Measurements from ENCODE around the gene SIRT7. TPM values are rescaled to one million over a fixed set of nuclear protein-coding genes. Genes with fewer than 3 reads are reported as not detected.
"Not testable (repeated sequence)": the region's sequence is repeated elsewhere in the genome, so short reads cannot be mapped to it uniquely, and the experiment has no call there.

The SIRT7 gene
- polyA plus RNA-seq, 2 donors: 64.9 to 84.0 TPM

DNA sequence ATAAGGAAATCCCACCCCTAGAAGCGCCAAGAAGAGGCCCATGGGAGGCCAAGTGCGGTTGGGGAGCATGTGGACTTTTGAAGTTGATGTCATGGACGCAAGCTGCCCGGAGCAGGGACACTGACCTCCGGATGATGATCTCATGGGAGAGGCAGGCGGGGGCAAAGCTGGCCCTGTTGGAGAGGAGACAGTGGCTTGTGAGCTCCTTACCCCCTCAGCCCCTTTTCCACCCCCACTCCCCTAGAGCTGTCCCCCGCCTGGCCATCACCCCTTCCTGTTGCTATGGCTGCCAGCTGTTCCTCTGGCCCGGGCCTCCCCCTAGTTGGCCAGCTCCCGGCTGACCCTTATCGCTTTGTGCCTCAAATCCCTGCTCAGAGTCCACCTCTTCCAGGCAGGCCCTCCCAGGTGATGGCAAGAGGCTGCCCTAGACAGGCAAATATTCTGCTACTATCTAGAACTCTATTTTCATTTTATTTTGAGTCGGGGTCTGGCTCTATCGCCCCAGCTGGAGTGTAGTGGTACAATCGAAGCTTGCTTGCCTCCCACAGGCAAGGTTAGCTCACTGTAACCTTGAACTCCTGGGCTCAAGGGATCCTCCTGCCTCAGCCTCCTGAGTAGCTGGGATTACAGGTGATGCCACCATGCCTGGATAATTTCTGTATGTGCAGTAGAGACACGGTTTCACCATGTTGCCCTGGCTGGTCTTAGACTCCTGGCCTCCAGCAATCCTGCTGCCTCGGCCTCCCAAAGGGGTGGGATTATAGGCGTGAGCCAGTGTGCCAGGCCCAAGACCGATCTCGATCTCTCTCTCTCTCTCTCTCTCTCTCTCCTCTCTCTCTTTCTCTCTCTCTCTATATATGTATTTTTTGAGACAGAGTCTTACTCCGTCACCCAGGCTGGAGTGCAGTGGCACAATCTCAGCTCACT lies 36.4 kb upstream of the SIRT7 start:
- Histone ChIP-seq H3K9me3 (ENCODE audit: control insufficient read depth in 2 of 2, insufficient read depth in 1 of 2, low read depth in 1 of 2, low read length in 1 of 2) (no peaks in the 10 kb centered on the region), H3K27me3 (ENCODE audit: control insufficient read depth in 1 of 2, insufficient read depth in 2 of 2, low read length in 2 of 2) (no peaks in the 10 kb centered on the region)

DNA sequence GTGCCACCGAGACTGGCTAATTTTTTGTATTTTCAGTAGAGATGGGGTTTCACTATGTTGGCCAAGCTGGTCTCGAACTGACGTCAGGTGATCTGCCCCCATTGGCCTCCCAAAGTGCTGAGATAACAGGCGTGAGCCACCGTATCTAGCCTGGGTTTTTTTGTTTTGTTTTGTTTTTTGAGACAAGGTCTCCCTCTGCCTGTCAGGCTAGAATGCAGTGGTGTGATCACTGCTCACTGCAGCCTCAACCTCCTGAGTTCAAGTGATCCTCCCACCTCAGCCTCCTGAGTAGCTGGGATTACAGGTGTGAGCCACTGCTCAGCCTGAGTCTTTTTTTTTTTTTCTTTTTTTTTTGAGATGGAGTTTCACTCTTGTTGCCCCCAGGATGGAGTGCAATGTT lies 35.5 kb upstream of the SIRT7 start:
- H3K27me3 ChIP-seq (ENCODE audit: control insufficient read depth in 1 of 2, insufficient read depth in 2 of 2, low read length in 2 of 2); H3K36me3 ChIP-seq (ENCODE audit: control insufficient read depth in 2 of 2, insufficient read depth in 2 of 2, low read length in 1 of 2); H3K27ac ChIP-seq (ENCODE audit: low read depth in 2 of 2, low read length in 1 of 2); H3K9me3 ChIP-seq (ENCODE audit: control insufficient read depth in 2 of 2, insufficient read depth in 1 of 2, low read depth in 1 of 2, low read length in 1 of 2); H3K4me1 ChIP-seq (ENCODE audit: control insufficient read depth in 2 of 2, insufficient read depth in 2 of 2, low read length in 1 of 2); H3K4me3 ChIP-seq (ENCODE audit: low read depth in 1 of 2, low read length in 2 of 2): not testable (repeated sequence)
- 77 to 82% methylated on average over 5 of the region's 5 CpGs for WGBS, 2 donors

More for the DNA sequence above, 36.4 kb upstream of the SIRT7 start:
- Histone ChIP-seq H3K27ac (ENCODE audit: low read depth in 2 of 2, low read length in 1 of 2) (no peak overlapping the region), H3K4me1 (ENCODE audit: control insufficient read depth in 2 of 2, insufficient read depth in 2 of 2, low read length in 1 of 2) (no peaks in the 10 kb centered on the region), H3K36me3 (ENCODE audit: control insufficient read depth in 2 of 2, insufficient read depth in 2 of 2, low read length in 1 of 2) (no peaks in the 10 kb centered on the region), H3K4me3 (ENCODE audit: low read depth in 1 of 2, low read length in 2 of 2) (no peak overlapping the region)
- WGBS, 2 donors: 82 to 86% methylated on average over 19 of the region's 19 CpGs

DNA sequence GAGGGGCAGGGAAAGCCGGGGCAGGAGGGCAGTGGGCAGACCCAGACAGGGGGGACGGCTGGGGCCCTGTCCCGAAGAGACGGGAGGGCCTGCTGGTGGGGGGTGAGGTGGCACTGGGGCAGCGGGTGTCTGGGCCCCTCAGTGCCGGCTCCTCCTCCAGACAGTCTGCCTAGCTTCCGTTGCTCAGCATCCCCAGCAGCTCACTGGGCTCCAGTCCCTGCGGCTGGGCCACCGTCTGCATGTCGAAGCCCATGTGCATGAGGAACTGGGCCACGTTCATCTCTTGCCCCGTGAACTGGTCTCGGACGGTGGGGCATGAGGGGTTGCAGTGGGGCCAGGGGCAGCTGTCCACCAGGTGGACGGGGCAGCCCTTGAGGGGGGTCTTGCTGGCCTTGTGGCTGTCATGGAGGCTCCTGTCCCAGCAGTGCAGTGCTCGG lies 34.8 kb upstream of the SIRT7 start:
- Histone ChIP-seq H3K36me3 (ENCODE audit: control insufficient read depth in 2 of 2, insufficient read depth in 2 of 2, low read length in 1 of 2) (no peaks in the 10 kb centered on the region), H3K27ac (ENCODE audit: low read depth in 2 of 2, low read length in 1 of 2) (no peak overlapping the region), H3K4me1 (ENCODE audit: control insufficient read depth in 2 of 2, insufficient read depth in 2 of 2, low read length in 1 of 2) (no peaks in the 10 kb centered on the region), H3K27me3 (ENCODE audit: control insufficient read depth in 1 of 2, insufficient read depth in 2 of 2, low read length in 2 of 2) (no peaks in the 10 kb centered on the region), H3K9me3 (ENCODE audit: control insufficient read depth in 2 of 2, insufficient read depth in 1 of 2, low read depth in 1 of 2, low read length in 1 of 2) (no peaks in the 10 kb centered on the region), H3K4me3 (ENCODE audit: low read depth in 1 of 2, low read length in 2 of 2) (no peak overlapping the region)
- WGBS, 2 donors: 71% methylated on average over 15 to 16 of the region's 16 CpGs

DNA sequence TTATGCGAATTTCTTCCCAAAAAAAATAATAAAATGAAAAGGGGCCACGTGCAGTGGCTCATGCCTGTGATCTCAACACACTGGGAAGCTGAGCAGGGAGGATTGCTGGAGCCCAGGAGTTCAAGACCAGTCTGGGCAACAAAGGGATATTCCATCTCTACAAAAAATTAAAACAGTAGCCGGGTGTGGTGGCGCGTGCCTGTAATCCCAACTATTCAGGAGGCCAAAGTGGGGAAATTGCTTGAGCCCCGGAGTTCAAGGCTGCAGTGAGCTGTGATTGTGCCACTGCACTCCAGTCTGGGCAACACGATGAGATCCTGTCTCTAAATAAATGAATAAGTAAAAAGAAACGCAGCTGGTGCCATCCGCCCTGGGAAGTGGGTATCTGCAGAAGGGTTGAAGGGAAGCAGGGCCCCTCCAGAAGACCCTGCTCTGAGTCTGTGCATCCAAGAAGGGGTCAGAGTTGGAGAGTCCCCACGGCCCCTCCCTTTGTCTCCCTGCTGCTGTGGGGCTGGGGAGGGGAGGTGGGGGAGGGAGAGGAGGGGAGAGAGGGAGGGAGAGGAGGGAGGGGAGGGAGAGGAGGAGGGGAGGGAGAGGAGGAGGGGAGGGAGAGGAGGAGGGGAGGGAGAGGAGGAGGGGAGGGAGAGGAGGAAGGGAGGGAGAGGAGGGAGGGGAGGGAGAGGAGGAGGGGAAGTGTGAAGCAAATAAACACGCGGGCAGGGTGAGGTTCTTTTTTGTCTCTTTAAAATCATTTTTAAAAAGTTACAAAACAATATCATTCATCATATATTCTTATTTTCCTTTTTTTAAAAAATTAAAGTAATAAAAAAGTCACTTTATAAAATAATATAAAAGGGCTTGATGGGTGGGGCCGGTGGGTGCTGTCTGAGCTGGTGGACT lies 34.1 kb upstream of the SIRT7 start:
- Histone ChIP-seq H3K27ac (ENCODE audit: low read depth in 2 of 2, low read length in 1 of 2) (no peak overlapping the region), H3K9me3 (ENCODE audit: control insufficient read depth in 2 of 2, insufficient read depth in 1 of 2, low read depth in 1 of 2, low read length in 1 of 2) (no peaks in the 10 kb centered on the region), H3K36me3 (ENCODE audit: control insufficient read depth in 2 of 2, insufficient read depth in 2 of 2, low read length in 1 of 2) (no peaks in the 10 kb centered on the region), H3K4me1 (ENCODE audit: control insufficient read depth in 2 of 2, insufficient read depth in 2 of 2, low read length in 1 of 2) (peaks cover 0 to 2% of the 10 kb centered on the region in 2 donors), H3K27me3 (ENCODE audit: control insufficient read depth in 1 of 2, insufficient read depth in 2 of 2, low read length in 2 of 2) (no peaks in the 10 kb centered on the region), H3K4me3 (ENCODE audit: low read depth in 1 of 2, low read length in 2 of 2) (no peak overlapping the region)
- WGBS, 2 donors: 46 to 55% methylated on average over 12 to 13 of the region's 13 CpGs

DNA sequence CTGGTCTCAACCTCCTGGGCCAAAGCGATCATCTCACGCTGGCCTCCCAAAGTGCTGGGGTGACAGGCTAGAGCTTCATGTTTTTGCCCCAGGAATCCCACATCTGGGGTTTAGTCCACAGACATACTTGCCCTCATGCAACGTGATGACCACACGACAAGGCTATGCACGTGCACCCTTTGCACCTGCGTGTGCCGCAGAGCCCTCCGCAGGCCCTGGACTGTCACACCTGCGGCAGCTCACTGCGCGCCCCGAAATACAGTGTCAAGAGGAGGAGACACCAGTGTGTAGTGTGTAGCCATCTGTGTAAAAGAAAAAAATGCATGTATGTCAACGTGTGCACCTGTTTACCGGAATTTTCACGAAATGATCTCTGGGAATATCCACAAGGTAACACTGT lies 32.5 kb upstream of the SIRT7 start:
- H3K27me3 ChIP-seq (ENCODE audit: control insufficient read depth in 1 of 2, insufficient read depth in 2 of 2, low read length in 2 of 2): no peaks in the 10 kb centered on the region
- peaks cover 0 to 3% of the 10 kb centered on the region in 2 donors for H3K4me1 ChIP-seq (ENCODE audit: control insufficient read depth in 2 of 2, insufficient read depth in 2 of 2, low read length in 1 of 2)
- no peak overlapping the region for H3K4me3 ChIP-seq (ENCODE audit: low read depth in 1 of 2, low read length in 2 of 2)
- H3K36me3 ChIP-seq (ENCODE audit: control insufficient read depth in 2 of 2, insufficient read depth in 2 of 2, low read length in 1 of 2): no peaks in the 10 kb centered on the region
- no peak overlapping the region for H3K27ac ChIP-seq (ENCODE audit: low read depth in 2 of 2, low read length in 1 of 2)
- WGBS, 2 donors: 82 to 83% methylated on average over 15 of the region's 15 CpGs
- H3K9me3 ChIP-seq (ENCODE audit: control insufficient read depth in 2 of 2, insufficient read depth in 1 of 2, low read depth in 1 of 2, low read length in 1 of 2): no peaks in the 10 kb centered on the region

DNA sequence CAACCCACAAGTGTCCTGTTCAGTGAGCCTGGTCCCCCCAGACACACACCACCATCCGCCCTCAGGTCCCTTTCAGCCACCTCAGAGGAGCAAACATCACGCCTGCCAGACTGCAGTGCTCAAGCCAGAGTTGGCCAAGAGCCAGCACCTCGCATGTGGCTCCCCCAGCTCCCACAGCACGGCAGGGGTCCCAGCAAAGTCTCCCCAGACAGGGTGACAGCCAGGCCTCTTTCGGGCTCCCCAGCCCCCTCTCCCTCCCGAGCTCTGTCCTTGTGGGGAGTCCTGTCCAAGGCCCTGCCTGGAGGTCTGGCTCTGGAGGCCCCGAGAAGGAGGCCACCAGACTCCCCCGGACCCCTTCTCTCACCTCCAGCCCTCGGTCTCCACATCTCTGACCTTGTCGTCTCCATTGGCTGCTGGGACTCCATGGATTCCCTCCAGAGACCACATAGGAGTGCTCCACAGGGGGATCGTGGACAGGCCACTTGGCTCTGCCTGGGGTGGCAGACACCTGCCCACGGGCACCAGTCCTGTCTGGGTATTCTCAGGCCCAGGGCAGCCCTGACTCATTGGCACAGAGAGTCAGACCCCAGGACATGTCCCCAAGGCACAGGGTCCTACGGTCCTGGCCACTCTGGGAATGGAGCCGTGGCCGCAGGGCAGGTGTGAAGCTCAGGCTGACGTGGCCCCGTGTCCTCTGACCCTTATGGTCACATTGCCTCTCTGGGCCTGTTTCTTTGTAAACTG lies 30.8 kb upstream of the SIRT7 start:
- H3K36me3 ChIP-seq (ENCODE audit: control insufficient read depth in 2 of 2, insufficient read depth in 2 of 2, low read length in 1 of 2): no peaks in the 10 kb centered on the region
- peaks cover 0 to 3% of the 10 kb centered on the region in 2 donors for H3K4me1 ChIP-seq (ENCODE audit: control insufficient read depth in 2 of 2, insufficient read depth in 2 of 2, low read length in 1 of 2)
- no peaks in the 10 kb centered on the region for H3K27me3 ChIP-seq (ENCODE audit: control insufficient read depth in 1 of 2, insufficient read depth in 2 of 2, low read length in 2 of 2)
- 82% methylated on average over 17 of the region's 17 CpGs for WGBS, 2 donors
- no peak overlapping the region for H3K27ac ChIP-seq (ENCODE audit: low read depth in 2 of 2, low read length in 1 of 2)
- H3K9me3 ChIP-seq (ENCODE audit: control insufficient read depth in 2 of 2, insufficient read depth in 1 of 2, low read depth in 1 of 2, low read length in 1 of 2): no peaks in the 10 kb centered on the region
- H3K4me3 ChIP-seq (ENCODE audit: low read depth in 1 of 2, low read length in 2 of 2): no peak overlapping the region

DNA sequence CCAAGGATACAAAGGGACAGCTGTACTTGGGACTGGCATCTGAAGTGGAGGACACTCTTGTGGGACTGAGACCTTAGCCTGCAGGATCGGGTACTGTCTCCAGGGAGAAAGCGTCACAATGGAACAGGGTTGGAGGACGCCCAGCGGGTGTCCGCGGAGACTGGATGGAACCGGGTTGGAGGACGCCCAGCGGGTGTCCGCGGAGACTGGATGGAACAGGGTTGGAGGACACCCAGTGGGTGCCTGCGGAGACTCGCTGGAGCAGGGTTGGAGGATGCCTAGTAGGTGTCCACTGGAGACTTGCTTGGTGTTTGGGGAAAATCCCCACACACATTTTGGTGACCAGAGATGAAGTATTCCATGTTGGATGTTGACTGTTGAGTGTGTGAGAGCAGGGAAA lies 29.2 kb upstream of the SIRT7 start, which contains the start of gene MYADML2:
TSS of gene MYADML2 (minus strand) at position 45 of the 400 bp plus-strand sequence. CDS start 5,492 bp downstream, outside the sequence.
- Histone ChIP-seq H3K4me1 (ENCODE audit: control insufficient read depth in 2 of 2, insufficient read depth in 2 of 2, low read length in 1 of 2) (peaks cover 0 to 3% of the 10 kb centered on the region in 2 donors), H3K36me3 (ENCODE audit: control insufficient read depth in 2 of 2, insufficient read depth in 2 of 2, low read length in 1 of 2) (no peaks in the 10 kb centered on the region), H3K9me3 (ENCODE audit: control insufficient read depth in 2 of 2, insufficient read depth in 1 of 2, low read depth in 1 of 2, low read length in 1 of 2) (no peaks in the 10 kb centered on the region), H3K4me3 (ENCODE audit: low read depth in 1 of 2, low read length in 2 of 2) (no peak within 1 kb of the TSS), H3K27me3 (ENCODE audit: control insufficient read depth in 1 of 2, insufficient read depth in 2 of 2, low read length in 2 of 2) (no peaks in the 10 kb centered on the region), H3K27ac (ENCODE audit: low read depth in 2 of 2, low read length in 1 of 2) (peak within 1 kb of the TSS in 1 of 2 donors; percentile 11)
- WGBS, 2 donors: 81 to 90% methylated on average over 12 to 13 of the region's 13 CpGs

DNA sequence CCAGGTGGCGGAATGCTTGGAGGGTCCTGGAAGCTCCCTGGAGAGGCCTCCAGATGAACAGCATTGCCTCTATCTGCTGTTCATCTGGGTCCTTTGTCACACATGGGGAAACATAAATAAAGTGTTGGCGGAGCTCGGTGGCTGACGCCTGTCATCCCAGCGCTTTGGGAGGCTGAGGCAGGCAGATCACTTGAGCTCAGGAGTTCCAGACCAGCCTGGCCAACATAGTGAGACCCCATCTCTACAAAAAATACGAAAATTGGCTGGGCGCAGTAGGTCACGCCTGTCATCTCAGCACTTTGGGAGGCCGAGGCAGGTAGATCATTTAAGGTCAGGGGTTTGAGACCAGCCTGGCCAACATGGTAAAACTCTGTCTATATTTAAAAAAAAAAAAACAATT lies 26.9 kb upstream of the SIRT7 start:
- no peak overlapping the region for H3K27ac ChIP-seq (ENCODE audit: low read depth in 2 of 2, low read length in 1 of 2)
- no peaks in the 10 kb centered on the region for H3K27me3 ChIP-seq (ENCODE audit: control insufficient read depth in 1 of 2, insufficient read depth in 2 of 2, low read length in 2 of 2)
- 88 to 89% methylated on average over 9 of the region's 9 CpGs for WGBS, 2 donors
- H3K36me3 ChIP-seq (ENCODE audit: control insufficient read depth in 2 of 2, insufficient read depth in 2 of 2, low read length in 1 of 2): no peaks in the 10 kb centered on the region
- no peaks in the 10 kb centered on the region for H3K9me3 ChIP-seq (ENCODE audit: control insufficient read depth in 2 of 2, insufficient read depth in 1 of 2, low read depth in 1 of 2, low read length in 1 of 2)
- peaks cover 0 to 4% of the 10 kb centered on the region in 2 donors for H3K4me1 ChIP-seq (ENCODE audit: control insufficient read depth in 2 of 2, insufficient read depth in 2 of 2, low read length in 1 of 2)
- no peak overlapping the region for H3K4me3 ChIP-seq (ENCODE audit: low read depth in 1 of 2, low read length in 2 of 2)

DNA sequence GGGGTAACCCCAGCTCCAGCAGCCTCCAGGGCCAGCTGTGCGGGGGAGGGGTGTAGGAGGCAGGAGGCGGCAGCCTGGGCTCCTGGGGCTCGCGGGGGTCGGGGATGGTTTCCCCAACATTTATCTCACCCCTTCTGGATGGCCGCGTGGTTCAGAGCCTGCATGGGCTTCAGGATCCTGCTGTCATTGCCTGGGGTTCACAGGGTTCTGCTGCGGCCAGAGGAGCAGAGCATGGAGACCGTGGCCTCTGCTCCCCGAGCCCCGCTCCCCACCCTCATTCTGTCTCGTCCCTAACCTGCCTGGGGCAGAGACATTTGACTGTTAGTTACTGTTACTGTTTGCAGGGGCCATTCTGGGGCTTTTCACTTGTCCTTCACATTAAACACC lies 24.2 kb upstream of the SIRT7 start:
- H3K27ac ChIP-seq (ENCODE audit: low read depth in 2 of 2, low read length in 1 of 2): no peak overlapping the region
- no peaks in the 10 kb centered on the region for H3K27me3 ChIP-seq (ENCODE audit: control insufficient read depth in 1 of 2, insufficient read depth in 2 of 2, low read length in 2 of 2)
- H3K4me3 ChIP-seq (ENCODE audit: low read depth in 1 of 2, low read length in 2 of 2): no peak overlapping the region
- H3K36me3 ChIP-seq (ENCODE audit: control insufficient read depth in 2 of 2, insufficient read depth in 2 of 2, low read length in 1 of 2): no peaks in the 10 kb centered on the region
- 35 to 50% methylated on average over 11 to 12 of the region's 12 CpGs for WGBS, 2 donors
- H3K9me3 ChIP-seq (ENCODE audit: control insufficient read depth in 2 of 2, insufficient read depth in 1 of 2, low read depth in 1 of 2, low read length in 1 of 2): no peaks in the 10 kb centered on the region
- peaks cover 0 to 7% of the 10 kb centered on the region in 2 donors for H3K4me1 ChIP-seq (ENCODE audit: control insufficient read depth in 2 of 2, insufficient read depth in 2 of 2, low read length in 1 of 2)

Measured in esophagus (tissue), 2 donors.